ENCODE data around the gene ZFR2. TPM values are rescaled to one million over a fixed set of nuclear protein-coding genes. Genes with fewer than 3 reads are reported as not detected.

ZFR2 gene
- total RNA-seq, 1 experiment from 2014 or later: not detected

DNA sequence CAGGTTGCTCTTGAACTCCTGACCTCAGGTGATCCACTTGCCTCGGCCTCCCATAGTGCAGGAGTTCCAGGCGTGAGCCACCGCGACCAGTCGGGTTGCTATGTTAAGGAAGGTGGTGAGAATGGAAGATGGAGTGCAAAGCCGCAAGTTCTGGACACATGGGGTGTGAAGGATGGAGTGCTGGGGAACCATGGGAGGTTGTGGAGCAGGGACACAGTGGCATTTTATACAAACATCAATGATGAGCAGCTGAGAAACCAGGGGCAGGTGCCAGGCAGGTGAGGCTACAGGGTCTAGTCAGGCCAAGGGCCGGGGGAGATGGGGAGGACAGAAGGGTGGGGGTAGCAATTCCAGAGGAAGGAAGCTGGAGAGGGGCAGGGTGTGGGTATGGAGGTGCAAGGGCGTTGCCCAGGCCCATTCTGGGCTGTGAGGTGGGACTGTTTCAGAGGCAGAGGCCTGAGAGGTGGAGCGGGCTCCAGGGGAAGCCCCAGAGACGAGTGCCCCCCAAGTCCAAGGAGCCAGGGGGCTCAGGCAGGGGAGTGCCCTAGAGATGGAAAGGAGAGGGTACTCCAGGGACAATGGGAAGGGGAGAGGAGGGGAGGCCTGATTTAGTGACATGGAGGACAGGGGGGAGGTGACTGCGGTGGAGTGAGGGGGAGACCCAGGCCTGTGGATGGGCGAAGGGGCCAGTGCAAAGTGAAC is 94.9 kb downstream of the ZFR2 start:
- POLR2A ChIA-PET: interaction anchor here (1.6 kb wide), 1 partner anchor 11 kb away, joined by 4 read pairs; the partner anchor contains the start of gene MRPL54
- Mint-ChIP-seq H3K4me3 (ENCODE audit: unreplicated experiment) (no peak overlapping the region), H3K9me3 (ENCODE audit: unreplicated experiment) (peaks cover 8% of the 10 kb centered on the region), H3K27me3 (ENCODE audit: insufficient read depth, unreplicated experiment) (no peaks in the 10 kb centered on the region), H3K36me3 (ENCODE audit: insufficient read depth, unreplicated experiment) (no peaks in the 10 kb centered on the region), H3K4me1 (ENCODE audit: insufficient read depth, unreplicated experiment) (no peaks in the 10 kb centered on the region), H3K27ac (ENCODE audit: low read depth, unreplicated experiment) (no peak overlapping the region)
- no TSS peak for BruUV-seq (replicated peaks)
- TF ChIP-seq, protein P1, sequence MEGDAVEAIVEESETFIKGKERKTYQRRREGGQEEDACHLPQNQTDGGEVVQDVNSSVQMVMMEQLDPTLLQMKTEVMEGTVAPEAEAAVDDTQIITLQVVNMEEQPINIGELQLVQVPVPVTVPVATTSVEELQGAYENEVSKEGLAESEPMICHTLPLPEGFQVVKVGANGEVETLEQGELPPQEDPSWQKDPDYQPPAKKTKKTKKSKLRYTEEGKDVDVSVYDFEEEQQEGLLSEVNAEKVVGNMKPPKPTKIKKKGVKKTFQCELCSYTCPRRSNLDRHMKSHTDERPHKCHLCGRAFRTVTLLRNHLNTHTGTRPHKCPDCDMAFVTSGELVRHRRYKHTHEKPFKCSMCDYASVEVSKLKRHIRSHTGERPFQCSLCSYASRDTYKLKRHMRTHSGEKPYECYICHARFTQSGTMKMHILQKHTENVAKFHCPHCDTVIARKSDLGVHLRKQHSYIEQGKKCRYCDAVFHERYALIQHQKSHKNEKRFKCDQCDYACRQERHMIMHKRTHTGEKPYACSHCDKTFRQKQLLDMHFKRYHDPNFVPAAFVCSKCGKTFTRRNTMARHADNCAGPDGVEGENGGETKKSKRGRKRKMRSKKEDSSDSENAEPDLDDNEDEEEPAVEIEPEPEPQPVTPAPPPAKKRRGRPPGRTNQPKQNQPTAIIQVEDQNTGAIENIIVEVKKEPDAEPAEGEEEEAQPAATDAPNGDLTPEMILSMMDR (IDR thresholded peaks at IDR 0.05; ENCODE audit: unreplicated experiment): no peak
- CTCF ChIA-PET: interaction anchor here (0.7 kb wide), 1 partner anchor 13 kb away, joined by 3 read pairs; the partner anchor contains the start of gene APBA3
- intact Hi-C loops (cut with micrococcal nuclease): no loop called here
- no peak for DNase-seq (ENCODE audit: unreplicated experiment)

DNA sequence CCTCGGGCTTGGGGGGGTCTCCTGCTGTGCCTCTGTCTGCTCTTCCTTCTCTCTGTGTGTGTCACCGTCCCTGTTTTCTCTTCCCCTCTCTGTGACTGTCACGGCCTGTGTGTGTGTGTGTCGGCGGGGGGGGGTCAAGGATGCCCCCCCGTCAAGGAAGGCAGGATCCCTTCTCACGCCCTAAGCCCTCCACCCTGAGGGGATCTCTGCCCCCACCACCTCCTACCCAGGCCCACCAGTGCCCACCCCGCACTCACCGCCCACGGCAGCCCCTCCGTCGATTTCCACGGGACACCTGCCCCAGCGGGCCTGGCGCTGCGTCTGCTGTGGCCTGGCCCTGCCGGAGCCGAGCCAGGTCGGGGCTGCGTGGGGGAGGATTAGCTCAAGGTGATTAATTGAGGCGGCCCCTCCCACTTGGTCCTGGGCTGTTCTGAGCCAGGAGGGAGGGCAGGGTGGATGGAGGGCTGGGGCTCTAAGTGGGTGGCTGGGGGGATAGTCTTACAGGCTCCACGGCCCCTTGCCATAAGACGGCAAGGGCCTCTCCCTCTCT is 96.9 kb downstream of the ZFR2 start, which contains the start of gene RAX2:
TSS of gene RAX2 (minus strand) at position 323 of the 550 bp plus-strand sequence. CDS start 486 bp downstream, outside the sequence.
- POLR2A ChIA-PET: interaction anchor here (1.4 to 1.6 kb wide), 2 partner anchors 9 to 10 kb away, joined by 4 to 6 read pairs; partner anchors contain the start of genes APBA3 and MRPL54
- CTCF ChIA-PET: no interaction called here
- H3K27me3 Mint-ChIP-seq (ENCODE audit: insufficient read depth, unreplicated experiment): no peaks in the 10 kb centered on the region
- H3K9me3 Mint-ChIP-seq (ENCODE audit: unreplicated experiment): peaks cover 8% of the 10 kb centered on the region
- H3K27ac Mint-ChIP-seq (ENCODE audit: low read depth, unreplicated experiment): no peak within 1 kb of the TSS
- H3K4me3 Mint-ChIP-seq (ENCODE audit: unreplicated experiment): no peak within 1 kb of the TSS
- intact Hi-C loops (cut with micrococcal nuclease): no loop called here
- no TSS peak for BruUV-seq (replicated peaks)
- H3K4me1 Mint-ChIP-seq (ENCODE audit: insufficient read depth, unreplicated experiment): no peaks in the 10 kb centered on the region
- DNase-seq (ENCODE audit: unreplicated experiment): no peak
- TF ChIP-seq, protein P1 (IDR thresholded peaks at IDR 0.05; ENCODE audit: unreplicated experiment): no peak
- no peaks in the 10 kb centered on the region for H3K36me3 Mint-ChIP-seq (ENCODE audit: insufficient read depth, unreplicated experiment)

DNA sequence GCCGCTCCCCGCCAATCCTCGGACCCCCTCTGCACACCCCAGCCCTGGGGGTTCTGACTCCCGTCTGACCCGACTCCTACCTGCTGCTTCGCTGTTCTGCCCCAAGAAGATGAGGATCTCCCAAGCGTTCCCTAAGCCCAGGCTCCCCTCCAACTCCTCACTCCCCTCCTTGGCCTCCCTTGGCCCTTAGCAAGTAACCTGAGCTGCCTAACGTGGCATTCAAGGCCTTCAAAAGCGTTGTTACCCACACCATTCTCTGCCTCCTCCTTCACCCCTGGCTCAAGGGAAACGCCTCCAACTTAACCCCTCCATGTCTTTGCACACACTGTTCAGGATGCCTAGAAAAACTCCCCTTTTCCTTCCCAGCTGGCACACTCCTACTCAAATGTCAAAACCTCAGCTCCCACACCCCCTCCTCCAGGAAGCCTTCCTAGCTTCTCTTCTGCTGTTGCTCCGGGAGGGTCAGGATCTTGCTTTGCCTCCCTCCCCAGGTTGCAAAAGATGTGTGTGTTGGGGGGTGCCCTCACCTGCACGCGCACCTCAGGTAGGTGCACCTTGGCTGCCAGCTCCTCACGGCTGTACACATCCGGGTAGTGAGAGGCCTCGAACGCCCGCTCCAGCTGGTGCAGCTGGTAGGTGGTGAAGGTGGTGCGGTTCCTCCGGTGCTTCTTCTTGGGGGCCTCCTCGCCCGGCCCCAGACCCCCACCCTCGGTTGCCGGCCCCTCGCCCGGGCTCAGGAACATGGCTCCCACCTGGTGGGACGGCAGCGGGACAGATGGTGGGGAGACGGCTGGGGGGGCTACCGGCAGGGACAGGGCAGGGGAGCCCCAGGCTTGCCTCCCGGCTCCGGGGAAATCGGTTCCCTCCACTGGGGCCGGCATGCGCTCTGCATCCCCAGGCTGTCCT is 97.6 kb downstream of the ZFR2 start:
- Mint-ChIP-seq H3K27me3 (ENCODE audit: insufficient read depth, unreplicated experiment) (no peaks in the 10 kb centered on the region), H3K27ac (ENCODE audit: low read depth, unreplicated experiment) (no peak overlapping the region), H3K4me1 (ENCODE audit: insufficient read depth, unreplicated experiment) (no peaks in the 10 kb centered on the region), H3K9me3 (ENCODE audit: unreplicated experiment) (peaks cover 2% of the 10 kb centered on the region), H3K36me3 (ENCODE audit: insufficient read depth, unreplicated experiment) (peaks cover 2% of the 10 kb centered on the region), H3K4me3 (ENCODE audit: unreplicated experiment) (no peak overlapping the region)
- DNase-seq (ENCODE audit: unreplicated experiment): no peak
- BruUV-seq (replicated peaks): no TSS peak
- TF ChIP-seq, protein P1 (IDR thresholded peaks at IDR 0.05; ENCODE audit: unreplicated experiment): no peak
- ChIA-PET POLR2A (interaction anchor here (1.4 kb wide), 1 partner anchor 9 kb away, joined by 6 read pairs; the partner anchor contains the start of genes APBA3 and MRPL54), CTCF (interaction anchor here (0.6 kb wide), 1 partner anchor 104 kb away, joined by 4 read pairs; no protein-coding TSS in a partner anchor)
- intact Hi-C loops (cut with micrococcal nuclease): no loop called here

Measured in MCF 10A (cell line).